ENCODE results near the gene SRXN1.

- TF ChIP-seq, protein P1, sequence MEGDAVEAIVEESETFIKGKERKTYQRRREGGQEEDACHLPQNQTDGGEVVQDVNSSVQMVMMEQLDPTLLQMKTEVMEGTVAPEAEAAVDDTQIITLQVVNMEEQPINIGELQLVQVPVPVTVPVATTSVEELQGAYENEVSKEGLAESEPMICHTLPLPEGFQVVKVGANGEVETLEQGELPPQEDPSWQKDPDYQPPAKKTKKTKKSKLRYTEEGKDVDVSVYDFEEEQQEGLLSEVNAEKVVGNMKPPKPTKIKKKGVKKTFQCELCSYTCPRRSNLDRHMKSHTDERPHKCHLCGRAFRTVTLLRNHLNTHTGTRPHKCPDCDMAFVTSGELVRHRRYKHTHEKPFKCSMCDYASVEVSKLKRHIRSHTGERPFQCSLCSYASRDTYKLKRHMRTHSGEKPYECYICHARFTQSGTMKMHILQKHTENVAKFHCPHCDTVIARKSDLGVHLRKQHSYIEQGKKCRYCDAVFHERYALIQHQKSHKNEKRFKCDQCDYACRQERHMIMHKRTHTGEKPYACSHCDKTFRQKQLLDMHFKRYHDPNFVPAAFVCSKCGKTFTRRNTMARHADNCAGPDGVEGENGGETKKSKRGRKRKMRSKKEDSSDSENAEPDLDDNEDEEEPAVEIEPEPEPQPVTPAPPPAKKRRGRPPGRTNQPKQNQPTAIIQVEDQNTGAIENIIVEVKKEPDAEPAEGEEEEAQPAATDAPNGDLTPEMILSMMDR (IDR thresholded peaks at IDR 0.05) = no peak
- no peak for TF ChIP-seq EP300 (IDR thresholded peaks at IDR 0.05)
- no peak for TF ChIP-seq POLR2A (IDR thresholded peaks at IDR 0.05)
Observed at GRCh38 chr20:658731-659291, 5.8 kb upstream of the SRXN1 start.
